C4-2B (cell line): ENCODE measurements around the gene CHRDL1.

Source experiments
- H3K27ac ChIP-seq: fragments of 450-650 bp; 2 replicates; pipeline ENCODE4 v1.5.1; 2017
- CTCF ChIP-seq: fragments of 450-650 bp; conservative IDR thresholded peaks from 2 replicates; pipeline ENCODE4 v1.5.1; 2017; ENCODE audit warnings: mild to moderate bottlenecking
- ZFX ChIP-seq: fragments of 450-650 bp; IDR thresholded peaks from 2 replicates; pipeline ENCODE4 v1.6.1; 2017

CHRDL1 gene

DNA sequence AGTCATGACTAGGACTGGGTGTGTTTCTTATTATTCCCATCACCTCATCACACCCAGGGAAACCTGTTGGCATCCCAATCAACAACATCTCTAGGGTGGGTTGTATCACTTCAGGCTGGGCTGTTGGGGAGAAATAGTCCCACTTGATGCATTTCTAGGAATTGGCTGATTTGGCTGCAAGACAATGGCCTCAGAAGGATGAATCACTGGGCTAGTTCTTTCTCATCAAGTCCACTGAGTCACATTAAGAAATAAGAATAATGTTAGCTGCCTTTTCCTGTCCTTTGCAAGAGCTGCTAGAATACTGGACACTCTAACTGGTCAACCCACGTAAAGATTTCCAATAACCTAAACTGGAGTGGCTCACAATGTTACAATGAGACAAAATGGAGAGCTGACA lies 104.2 kb downstream of the CHRDL1 start:
- TF ChIP-seq CTCF, result no peak
- TF ChIP-seq ZFX, result no peak

DNA sequence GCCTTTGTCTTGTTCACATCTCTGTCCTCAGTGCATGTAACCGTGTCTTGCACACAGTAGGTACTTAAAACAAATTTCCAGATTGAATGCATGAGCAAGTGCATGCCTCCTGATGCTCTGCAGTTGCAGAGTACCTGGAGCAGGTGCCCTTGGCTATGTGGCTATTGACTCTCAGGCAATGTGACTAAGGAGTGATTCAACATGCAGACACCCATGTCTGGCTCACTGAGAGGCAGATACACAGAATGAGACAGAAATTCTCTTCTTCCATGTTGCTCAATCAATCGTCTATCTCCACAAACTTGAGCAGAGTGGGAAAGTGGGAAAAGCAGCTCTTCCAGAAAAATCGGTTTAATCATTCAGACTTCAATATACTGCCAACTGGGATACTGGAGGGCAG lies 111.0 kb downstream of the CHRDL1 start:
- TF ChIP-seq ZFX (no peak), CTCF (no peak)
- no peak overlapping the region for H3K27ac ChIP-seq

More for the DNA sequence above, 104.2 kb downstream of the CHRDL1 start:
- no peak overlapping the region for H3K27ac ChIP-seq

GRCh38 chrX:110683925-110684324 lies 111.7 kb downstream of the CHRDL1 start:
- no peak overlapping the region for H3K27ac ChIP-seq
- TF ChIP-seq CTCF (no peak), ZFX (no peak)

DNA sequence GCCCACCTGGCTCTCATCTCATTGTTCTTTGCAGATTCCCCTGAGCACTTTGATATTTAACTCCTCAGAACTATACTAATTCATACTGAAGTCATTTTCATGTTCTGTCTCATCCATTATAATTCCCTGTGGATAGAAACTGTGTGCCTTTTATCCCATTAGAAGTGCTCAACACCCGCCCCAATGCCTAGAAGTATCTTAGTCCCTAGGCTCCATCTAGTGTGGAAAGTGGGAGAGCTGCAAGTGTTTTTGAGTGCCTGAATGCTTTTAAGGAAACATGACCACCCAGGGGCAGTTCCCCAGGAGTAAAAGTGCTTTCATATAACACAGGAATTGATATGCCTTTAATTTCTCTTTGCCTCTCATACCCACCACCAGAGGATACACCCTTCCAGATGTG lies 117.0 kb downstream of the CHRDL1 start:
- H3K27ac ChIP-seq, result no peak overlapping the region
- no peak for TF ChIP-seq ZFX
- no peak for TF ChIP-seq CTCF

DNA sequence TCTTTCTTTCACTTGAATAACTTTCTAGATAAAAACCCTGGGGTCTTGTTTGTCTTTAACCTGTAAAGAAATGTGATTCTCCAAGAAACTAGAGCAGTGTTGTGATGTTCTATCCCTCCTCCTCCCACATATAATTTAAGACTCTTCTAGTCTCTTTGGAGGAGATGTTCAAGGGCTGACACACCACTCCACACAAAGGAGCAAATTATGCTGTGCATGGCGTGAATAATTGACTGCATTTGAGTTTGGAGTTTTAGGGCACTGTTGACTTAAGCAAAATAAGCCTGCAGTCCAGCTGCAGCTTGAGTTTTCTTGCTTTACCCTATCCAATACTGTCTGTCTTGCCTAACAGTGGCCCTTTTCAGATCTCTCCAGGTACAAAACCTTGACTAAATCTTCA lies 119.7 kb downstream of the CHRDL1 start:
- TF ChIP-seq CTCF (no peak), ZFX (no peak)
- no peak overlapping the region; the same call in 1 of the 2 replicates for H3K27ac ChIP-seq

DNA sequence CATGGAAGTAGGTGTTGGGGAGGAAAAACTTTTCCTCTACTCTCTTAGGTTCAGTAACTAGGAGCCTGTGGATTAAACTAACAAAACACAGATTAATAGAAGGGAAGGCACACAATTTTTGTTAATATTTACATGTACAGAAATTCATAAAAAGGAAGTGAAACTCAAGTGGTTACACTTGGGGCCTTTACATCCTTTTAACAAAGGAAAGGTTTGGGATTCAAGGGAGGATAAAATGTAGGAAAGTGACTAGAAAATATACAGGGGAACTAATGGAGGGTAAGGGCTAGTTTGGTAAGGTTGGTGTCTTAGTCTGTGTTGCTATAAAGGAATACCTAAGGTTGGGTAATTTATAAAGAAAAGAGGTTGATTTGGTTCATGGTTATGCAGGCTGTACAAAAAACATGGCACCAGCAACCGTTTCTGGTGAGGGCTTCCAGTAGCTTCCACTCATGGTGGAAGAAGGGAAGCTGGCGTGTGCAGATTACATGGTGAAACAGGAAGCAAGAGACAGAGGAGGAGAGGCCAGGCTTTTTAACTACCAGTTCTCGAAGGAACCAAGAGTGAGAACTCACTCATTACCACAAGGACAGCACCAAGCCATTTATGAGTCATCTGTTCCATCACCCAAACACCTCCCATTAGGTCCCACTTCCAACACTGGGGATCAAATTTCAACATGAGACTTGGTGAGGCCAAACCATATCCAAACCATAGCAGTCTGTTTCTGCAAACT lies 124.4 kb downstream of the CHRDL1 start:
- TF ChIP-seq CTCF (no peak), ZFX (no peak)
- H3K27ac ChIP-seq, result no peak overlapping the region

DNA sequence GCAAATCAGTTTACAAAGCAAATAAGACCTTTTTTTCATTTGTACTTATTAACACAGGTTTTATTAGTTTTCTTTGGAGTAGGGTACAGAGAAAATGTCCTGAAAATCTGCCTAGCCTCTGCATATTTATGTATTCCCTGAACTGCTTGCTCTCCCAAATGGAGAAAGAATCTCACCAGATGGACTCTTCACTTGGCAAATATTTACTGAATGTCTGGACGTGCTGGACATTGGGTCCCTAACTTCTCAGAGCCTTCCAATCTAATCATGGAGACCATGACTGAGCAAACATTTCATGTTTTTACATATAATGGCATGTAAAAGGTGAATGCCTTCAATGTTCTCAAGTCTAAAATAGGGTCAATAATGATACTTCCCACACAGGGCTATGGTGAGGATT lies 126.0 kb downstream of the CHRDL1 start:
- no peak overlapping the region for H3K27ac ChIP-seq
- TF ChIP-seq ZFX, result no peak
- no peak for TF ChIP-seq CTCF
